K562 (cell line): ENCODE results near the gene LCTL. TPM values are rescaled to one million over a fixed set of nuclear protein-coding genes. Genes with fewer than 3 reads are reported as not detected.

ENCODE experiments used
- AFF1 ChIP-seq, 2 experiments: fragments of 450-650 bp; IDR thresholded peaks; 2 replicates each; pipeline ENCODE4 v1.6.1; 2018; ENCODE audit warnings: mild to moderate bottlenecking in 2 of 2, low read depth in 1 of 2; ENCODE audit not compliant: partially characterized antibody in 2 of 2
- CREB1 ChIP-seq, 2 experiments: sonication (generic) in 1 of 2; formaldehyde crosslinking in 1 of 2; IDR thresholded peaks; 2 replicates each; pipeline versions ENCODE4 v1.6.1 to v1.8.0; 2012 to 2022; ENCODE audit warnings: inconsistent platforms in 1 of 2, mild to moderate bottlenecking in 1 of 2, missing genetic modification reagents in 1 of 2, moderate library complexity in 1 of 2
- DDX20 ChIP-seq: fragments of 450-650 bp; IDR thresholded peaks from 2 replicates; pipeline ENCODE4 v1.6.1; 2016; ENCODE audit warnings: missing genetic modification characterization, low read depth, mild to moderate bottlenecking, missing compliant biosample characterization, moderate library complexity
- ELK3 ChIP-seq: fragments of 450-650 bp; formaldehyde crosslinking; IDR thresholded peaks from 2 replicates; pipeline ENCODE4 v1.4.0; 2020; ENCODE audit warnings: mild to moderate bottlenecking
- ZBTB5 ChIP-seq: fragments of 450-650 bp; IDR thresholded peaks from 2 replicates; pipeline ENCODE4 v1.6.1; 2017; ENCODE audit warnings: antibody characterized with exemption
- ZNF76 ChIP-seq: fragments of 250-450 bp; sonication (Bioruptor Pico); IDR thresholded peaks from 2 replicates; pipeline ENCODE4 v1.4.0; 2020; ENCODE audit warnings: mild to moderate bottlenecking, moderate library complexity, borderline replicate concordance
- polyA plus RNA-seq, 8 experiments: library from polyadenylated mRNA; depleted of rRNA in 4 of 8; stranded (reverse) in 5 of 8; unstranded in 3 of 8; fragments of >200 nt; fragmentation: Nextera tagmentation in 2 of 8; fragmentation: Illumina TruSeq in 1 of 8; extraction: Ambion mirVana in 2 of 8; extraction: Trizol in 1 of 8; gene quantifications; 2 replicates each; pipeline versions ENCODE4 v1.2.1 to v1.2.3, GENCODE V29; 2011 to 2014; ENCODE audit warnings: inconsistent platforms in 1 of 8, missing spikeins in 1 of 8
- total RNA-seq, 7 experiments: library from RNA; depleted of rRNA in 6 of 7; stranded (reverse); fragments of >200 nt in 6 of 7; fragmentation: Illumina TruSeq in 2 of 7; extraction: Trizol in 2 of 7; gene quantifications; 2 replicates each; pipeline versions ENCODE4 v1.2.1 to v1.2.3, GENCODE V29; 2011 to 2021; ENCODE audit warnings: low replicate concordance in 1 of 7
- TF ChIP-seq, protein P1 (sequence below): sonication (generic); formaldehyde crosslinking; IDR thresholded peaks from 2 replicates; pipeline ENCODE4 v1.8.1; 2023; ENCODE audit warnings: missing genetic modification reagents, mild to moderate bottlenecking, borderline replicate concordance
- TF ChIP-seq, protein P2 (sequence below): fragments of 250-450 bp; sonication (Bioruptor Pico); IDR thresholded peaks from 2 replicates; pipeline ENCODE4 v1.4.0; 2020; ENCODE audit warnings: mild to moderate bottlenecking, moderate library complexity, borderline replicate concordance

The LCTL gene
- total and polyA plus RNA-seq, 9 of the 15 experiments (the other 6 are each of a cell fraction or from before 2014, with no cell fraction given): 0.08 to 0.31 (median 0.17) TPM; not detected in 6

DNA sequence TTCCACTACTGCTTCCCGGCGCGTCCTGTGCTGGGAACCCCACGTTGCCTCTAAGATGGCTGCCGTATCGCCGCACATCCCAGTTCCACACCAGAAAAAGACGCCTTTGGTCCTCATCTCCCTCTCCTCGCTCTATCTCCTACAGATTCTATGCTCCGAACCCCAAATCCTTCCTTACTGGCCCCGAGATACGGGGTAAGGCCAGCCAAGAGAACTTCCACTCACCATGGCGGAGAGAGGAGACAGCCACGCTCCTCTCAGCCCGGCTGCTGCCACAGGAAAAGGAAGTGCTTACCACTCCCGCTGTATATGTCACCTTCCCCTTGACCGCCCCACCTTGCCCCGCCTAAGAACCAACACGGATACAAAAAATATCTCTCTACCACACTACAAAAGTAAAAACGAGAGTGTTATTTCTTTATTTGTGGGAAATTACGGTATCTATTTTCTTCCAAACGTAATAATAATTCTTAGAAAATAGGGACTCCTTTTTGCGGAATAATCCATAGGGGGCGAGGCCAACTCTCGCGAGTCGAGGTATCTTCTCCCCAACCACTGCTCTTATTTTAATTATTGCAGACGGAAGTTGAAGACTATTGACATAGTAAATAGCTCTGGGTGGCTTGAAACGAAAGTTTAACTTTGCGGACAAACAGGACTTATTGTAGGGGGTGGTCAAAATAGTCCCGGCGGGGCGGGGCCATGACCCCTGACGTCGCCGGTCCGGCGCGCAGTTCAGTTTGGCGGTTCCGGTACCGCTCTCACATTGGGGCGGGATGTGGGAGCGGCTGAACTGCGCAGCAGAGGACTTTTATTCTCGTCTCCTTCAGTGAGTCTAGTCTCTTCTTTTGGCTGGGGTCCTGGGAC is 61.0 kb downstream of the LCTL start, which contains the start of the genes RPL4 and ZWILCH (continued):
- TF ChIP-seq ZBTB5: no peak
- TF ChIP-seq ZNF76 (CRISPR knock-in tag): no peak
- TF ChIP-seq, protein P1, sequence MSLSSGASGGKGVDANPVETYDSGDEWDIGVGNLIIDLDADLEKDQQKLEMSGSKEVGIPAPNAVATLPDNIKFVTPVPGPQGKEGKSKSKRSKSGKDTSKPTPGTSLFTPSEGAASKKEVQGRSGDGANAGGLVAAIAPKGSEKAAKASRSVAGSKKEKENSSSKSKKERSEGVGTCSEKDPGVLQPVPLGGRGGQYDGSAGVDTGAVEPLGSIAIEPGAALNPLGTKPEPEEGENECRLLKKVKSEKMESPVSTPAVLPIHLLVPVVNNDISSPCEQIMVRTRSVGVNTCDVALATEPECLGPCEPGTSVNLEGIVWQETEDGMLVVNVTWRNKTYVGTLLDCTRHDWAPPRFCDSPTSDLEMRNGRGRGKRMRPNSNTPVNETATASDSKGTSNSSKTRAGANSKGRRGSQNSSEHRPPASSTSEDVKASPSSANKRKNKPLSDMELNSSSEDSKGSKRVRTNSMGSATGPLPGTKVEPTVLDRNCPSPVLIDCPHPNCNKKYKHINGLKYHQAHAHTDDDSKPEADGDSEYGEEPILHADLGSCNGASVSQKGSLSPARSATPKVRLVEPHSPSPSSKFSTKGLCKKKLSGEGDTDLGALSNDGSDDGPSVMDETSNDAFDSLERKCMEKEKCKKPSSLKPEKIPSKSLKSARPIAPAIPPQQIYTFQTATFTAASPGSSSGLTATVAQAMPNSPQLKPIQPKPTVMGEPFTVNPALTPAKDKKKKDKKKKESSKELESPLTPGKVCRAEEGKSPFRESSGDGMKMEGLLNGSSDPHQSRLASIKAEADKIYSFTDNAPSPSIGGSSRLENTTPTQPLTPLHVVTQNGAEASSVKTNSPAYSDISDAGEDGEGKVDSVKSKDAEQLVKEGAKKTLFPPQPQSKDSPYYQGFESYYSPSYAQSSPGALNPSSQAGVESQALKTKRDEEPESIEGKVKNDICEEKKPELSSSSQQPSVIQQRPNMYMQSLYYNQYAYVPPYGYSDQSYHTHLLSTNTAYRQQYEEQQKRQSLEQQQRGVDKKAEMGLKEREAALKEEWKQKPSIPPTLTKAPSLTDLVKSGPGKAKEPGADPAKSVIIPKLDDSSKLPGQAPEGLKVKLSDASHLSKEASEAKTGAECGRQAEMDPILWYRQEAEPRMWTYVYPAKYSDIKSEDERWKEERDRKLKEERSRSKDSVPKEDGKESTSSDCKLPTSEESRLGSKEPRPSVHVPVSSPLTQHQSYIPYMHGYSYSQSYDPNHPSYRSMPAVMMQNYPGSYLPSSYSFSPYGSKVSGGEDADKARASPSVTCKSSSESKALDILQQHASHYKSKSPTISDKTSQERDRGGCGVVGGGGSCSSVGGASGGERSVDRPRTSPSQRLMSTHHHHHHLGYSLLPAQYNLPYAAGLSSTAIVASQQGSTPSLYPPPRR (CRISPR knock-in tag): no peak
- TF ChIP-seq AFF1 (IDR thresholded peaks at IDR 0.05; ENCODE audit: low read depth in 1 of 2, partially characterized antibody in 2 of 2): peak; percentile 35 to 83
- TF ChIP-seq DDX20 (tag): 0 out of 2 replicates have a peak, but pooled peaks have one; percentile 36
- TF ChIP-seq, protein P2, sequence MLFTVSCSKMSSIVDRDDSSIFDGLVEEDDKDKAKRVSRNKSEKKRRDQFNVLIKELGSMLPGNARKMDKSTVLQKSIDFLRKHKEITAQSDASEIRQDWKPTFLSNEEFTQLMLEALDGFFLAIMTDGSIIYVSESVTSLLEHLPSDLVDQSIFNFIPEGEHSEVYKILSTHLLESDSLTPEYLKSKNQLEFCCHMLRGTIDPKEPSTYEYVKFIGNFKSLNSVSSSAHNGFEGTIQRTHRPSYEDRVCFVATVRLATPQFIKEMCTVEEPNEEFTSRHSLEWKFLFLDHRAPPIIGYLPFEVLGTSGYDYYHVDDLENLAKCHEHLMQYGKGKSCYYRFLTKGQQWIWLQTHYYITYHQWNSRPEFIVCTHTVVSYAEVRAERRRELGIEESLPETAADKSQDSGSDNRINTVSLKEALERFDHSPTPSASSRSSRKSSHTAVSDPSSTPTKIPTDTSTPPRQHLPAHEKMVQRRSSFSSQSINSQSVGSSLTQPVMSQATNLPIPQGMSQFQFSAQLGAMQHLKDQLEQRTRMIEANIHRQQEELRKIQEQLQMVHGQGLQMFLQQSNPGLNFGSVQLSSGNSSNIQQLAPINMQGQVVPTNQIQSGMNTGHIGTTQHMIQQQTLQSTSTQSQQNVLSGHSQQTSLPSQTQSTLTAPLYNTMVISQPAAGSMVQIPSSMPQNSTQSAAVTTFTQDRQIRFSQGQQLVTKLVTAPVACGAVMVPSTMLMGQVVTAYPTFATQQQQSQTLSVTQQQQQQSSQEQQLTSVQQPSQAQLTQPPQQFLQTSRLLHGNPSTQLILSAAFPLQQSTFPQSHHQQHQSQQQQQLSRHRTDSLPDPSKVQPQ (CRISPR knock-in tag): no peak
- no peak; the same call in 1 of the 2 replicates for TF ChIP-seq CREB1 (IDR thresholded peaks at IDR 0.05)
- TF ChIP-seq CREB1 (CRISPR knock-in tag; IDR thresholded peaks at IDR 0.05): peak; percentile 70
- TF ChIP-seq ELK3 (CRISPR knock-in tag): no peak
